Naive thymus-derived CD4-positive, alpha-beta T cell (primary cell): Measurements from ENCODE around the gene CEBPE. TPM values are rescaled to one million over a fixed set of nuclear protein-coding genes. Genes with fewer than 3 reads are reported as not detected.
A peak's percentile ranks its signal among the peaks of the same experiment; 100 is the strongest.

Experiments used
- ATAC-seq: fragments of 150-1000 bp; cut with Tn5 transposase; 2 replicates; pipeline ENCODE4 v1.10.0; 2021; ENCODE audit warnings: mild to moderate bottlenecking, moderate library complexity
- CTCF ChIA-PET: fragments of 350-600 bp; sonication (Branson Sonifier 250); formaldehyde crosslinking; loops from one replicate; lab custom pipeline; 2021; ENCODE audit warnings: antibody characterized with exemption; lab: Charles Lee
- POLR2A ChIA-PET: fragments of 350-600 bp; sonication (Branson Sonifier 250); formaldehyde crosslinking; loops from one replicate; lab custom pipeline; 2021; ENCODE audit warnings: antibody characterized with exemption, inconsistent platforms; lab: Charles Lee
- DNase-seq, 9 donors: peaks; one replicate each; pipeline versions ENCODE4 v3.0.0 to v3.0.0-alpha.2; 2020 to 2022; ENCODE audit warnings: mixed read lengths in 1 of 9
- H3K27ac ChIP-seq: one replicate; pipeline ENCODE4 v1.7.0; 2013; ENCODE audit warnings: mild to moderate bottlenecking, low read depth, low read length, moderate library complexity
- H3K27me3 ChIP-seq, 2 donors: one replicate each; pipeline ENCODE4 v1.7.0; 2013; ENCODE audit warnings: low read length in 2 of 2, mild to moderate bottlenecking in 2 of 2, moderate library complexity in 2 of 2; ENCODE audit not compliant: control insufficient read depth in 2 of 2, insufficient read depth in 2 of 2
- H3K36me3 ChIP-seq, 3 experiments: 1 replicate in 2 of 3; 2 replicates in 1 of 3; pipeline ENCODE4 v1.7.0; 2013; ENCODE audit warnings: low read length in 3 of 3, mild to moderate bottlenecking in 3 of 3, moderate library complexity in 1 of 3; ENCODE audit not compliant: insufficient read depth in 3 of 3, control insufficient read depth in 2 of 3
- H3K4me1 ChIP-seq, 2 donors: one replicate each; pipeline ENCODE4 v1.7.0; 2013; ENCODE audit warnings: low read length in 2 of 2, mild to moderate bottlenecking in 2 of 2, moderate library complexity in 1 of 2; ENCODE audit not compliant: control insufficient read depth in 2 of 2, insufficient read depth in 2 of 2
- H3K4me3 ChIP-seq: 2 replicates; pipeline ENCODE4 v1.7.0; 2013; ENCODE audit warnings: mild to moderate bottlenecking, low read length
- H3K9me3 ChIP-seq, 3 experiments: 1 replicate in 2 of 3; 2 replicates in 1 of 3; pipeline ENCODE4 v1.7.0; 2013; ENCODE audit warnings: low read length in 3 of 3; ENCODE audit not compliant: control insufficient read depth in 2 of 3
- H3K27ac Mint-ChIP-seq, 9 donors: one replicate each; pipeline ENCODE4 v1.8.0; 2020 to 2022; ENCODE audit warnings: mixed read lengths in 9 of 9, mild to moderate bottlenecking in 8 of 9, moderate library complexity in 5 of 9, inconsistent platforms in 2 of 9
- H3K27me3 Mint-ChIP-seq, 5 donors: one replicate each; pipeline ENCODE4 v1.8.0; 2021 to 2022; ENCODE audit warnings: mixed read lengths in 5 of 5, mild to moderate bottlenecking in 1 of 5
- H3K36me3 Mint-ChIP-seq, 5 donors: one replicate each; pipeline ENCODE4 v1.8.0; 2020 to 2022; ENCODE audit warnings: mixed read lengths in 5 of 5, mild to moderate bottlenecking in 3 of 5, inconsistent platforms in 1 of 5
- H3K4me1 Mint-ChIP-seq, 7 donors: one replicate each; pipeline ENCODE4 v1.8.0; 2020 to 2022; ENCODE audit warnings: mixed read lengths in 7 of 7, mild to moderate bottlenecking in 3 of 7, inconsistent platforms in 1 of 7
- H3K4me3 Mint-ChIP-seq, 10 donors: one replicate each; pipeline ENCODE4 v1.8.0; 2020 to 2022; ENCODE audit warnings: mild to moderate bottlenecking in 10 of 10, mixed read lengths in 10 of 10, moderate library complexity in 6 of 10, inconsistent platforms in 2 of 10
- H3K9me3 Mint-ChIP-seq, 11 donors: one replicate each; pipeline ENCODE4 v1.8.0; 2020 to 2022; ENCODE audit warnings: mixed read lengths in 11 of 11, mild to moderate bottlenecking in 4 of 11, inconsistent platforms in 1 of 11, moderate library complexity in 1 of 11
- intact Hi-C, 2 donors: fragments of 100-400 bp; cut with micrococcal nuclease; formaldehyde crosslinking; loops; one replicate each; pipeline ENCODE4 v1.15.1; 2023
- polyA plus RNA-seq, 2 donors: library from polyadenylated mRNA; unstranded; fragments of 300-500 nt; fragmentation: Illumina TruSeq; gene quantifications; one replicate each; pipeline ENCODE4 v1.2.3, GENCODE V29; 2021
- total RNA-seq, 6 experiments: library from RNA in 5 of 6; stranded (reverse) in 5 of 6; gene quantifications; 1 replicate in 5 of 6; 2 replicates in 1 of 6; pipeline ENCODE4 v1.2.3 and lab custom pipeline; 2021 to 2026

Gene CEBPE
- total and polyA plus RNA-seq, 7 experiments from 2014 or later: 0.19 to 1.7 (median 0.65) TPM

- Mint-ChIP-seq H3K4me1 (peaks cover 5 to 42% (median 33%) of the 10 kb centered on the region in 7 donors), H3K27ac (peak overlapping the region in 8 of 9 donors; percentile 48 to 88 (median 74)), H3K36me3 (peaks cover 0 to 2% (median 0%) of the 10 kb centered on the region in 5 donors), H3K27me3 (peaks cover 0 to 15% (median 0%) of the 10 kb centered on the region in 5 donors), H3K9me3 (no peaks in the 10 kb centered on the region), H3K4me3 (peak overlapping the region; percentile 28 to 91 (median 75))
- Histone ChIP-seq H3K9me3 (no peaks in the 10 kb centered on the region), H3K4me1 (peaks cover 0 to 27% of the 10 kb centered on the region in 2 donors), H3K27me3 (no peaks in the 10 kb centered on the region), H3K36me3 (no peaks in the 10 kb centered on the region), H3K27ac (no peak overlapping the region), H3K4me3 (no peak overlapping the region)
- intact Hi-C loops: loop anchor here in 1 of 2 donors (2.0 kb wide), 2 partner anchors 28 to 34 kb away; partner anchors contain the start of gene SLC7A8
- DNase-seq (peak in 5 of 9 donors; percentile 8 to 20 (median 15)), ATAC-seq (peak; percentile 47)
- POLR2A ChIA-PET: interaction anchor here (0.8 to 1.1 kb wide), 3 partner anchors 22 to 61 kb away, joined by 3 to 4 read pairs (median 4); no protein-coding TSS in a partner anchor
- CTCF ChIA-PET: interaction anchor here (1.7 kb wide), 1 partner anchor 32 kb away, joined by 6 read pairs; no protein-coding TSS in a partner anchor
These were observed 36.0 kb upstream of the CEBPE start for GRCh38 chr14:23154964-23155587.

DNA sequence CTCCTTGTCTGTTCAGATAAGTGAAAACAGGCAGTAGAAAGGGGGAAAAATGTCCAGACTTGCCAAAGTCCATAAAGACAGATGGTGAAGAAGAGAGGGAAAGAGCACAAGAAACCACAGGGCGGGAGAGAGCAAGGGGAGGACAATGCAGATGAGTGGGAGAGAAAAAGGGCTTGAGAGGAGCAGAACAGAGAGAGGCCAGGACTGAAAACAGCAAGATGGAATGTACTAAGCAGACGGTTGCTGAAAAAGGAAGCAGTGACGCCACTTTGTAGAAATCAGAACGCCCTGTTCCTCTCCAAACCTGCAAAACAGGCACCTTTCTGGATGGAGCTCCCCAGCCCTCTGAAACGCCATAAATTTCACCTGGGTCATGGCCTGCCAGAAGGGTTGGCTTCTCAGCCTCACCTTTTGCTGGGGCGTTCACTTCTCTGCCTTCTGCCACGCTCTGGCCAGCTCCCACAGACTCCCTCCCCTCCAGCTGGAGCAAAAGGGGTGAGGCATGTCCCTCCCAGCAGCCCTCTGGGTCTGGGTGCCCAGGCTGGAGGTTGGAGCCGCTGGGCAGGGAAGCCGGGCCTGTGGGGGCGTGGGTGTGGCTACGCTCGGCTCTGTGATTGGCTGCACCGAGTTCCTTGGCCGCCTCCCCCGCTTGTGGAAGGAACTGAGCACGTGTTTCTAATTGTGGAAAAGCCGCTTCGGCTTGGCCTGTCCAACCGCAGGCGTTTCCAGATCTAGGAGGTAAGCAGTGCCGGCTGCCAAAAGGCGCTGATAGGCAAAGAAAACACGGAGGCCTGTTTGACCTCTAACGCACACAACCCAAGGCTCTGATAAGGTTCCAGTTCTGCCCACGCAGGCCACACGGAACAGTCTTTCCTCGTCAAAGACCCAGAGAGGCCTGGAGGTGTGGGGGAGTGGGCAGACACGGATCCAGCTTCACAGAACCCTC lies 35.1 kb upstream of the CEBPE start:
- peak overlapping the region; percentile 21 for H3K4me3 ChIP-seq
- H3K9me3 ChIP-seq: no peaks in the 10 kb centered on the region
- H3K4me1 ChIP-seq: peaks cover 0 to 27% of the 10 kb centered on the region in 2 donors
- Mint-ChIP-seq H3K27me3 (peaks cover 0 to 17% (median 3%) of the 10 kb centered on the region in 5 donors), H3K9me3 (no peaks in the 10 kb centered on the region), H3K4me3 (peak overlapping the region in 9 of 10 donors; percentile 66 to 91 (median 75)), H3K27ac (peak overlapping the region in 8 of 9 donors; percentile 19 to 88 (median 72)), H3K36me3 (peaks cover 0 to 3% (median 0%) of the 10 kb centered on the region in 5 donors), H3K4me1 (peaks cover 5 to 45% (median 33%) of the 10 kb centered on the region in 7 donors)
- intact Hi-C loops: loop anchor here in 1 of 2 donors (2.0 kb wide), 2 partner anchors 29 to 33 kb away; partner anchors contain the start of gene SLC7A8
- H3K27ac ChIP-seq: no peak overlapping the region
- ATAC-seq (no peak), DNase-seq (peak in 4 of 9 donors; percentile 21 to 27 (median 24))
- no peaks in the 10 kb centered on the region for H3K27me3 ChIP-seq
- no peaks in the 10 kb centered on the region for H3K36me3 ChIP-seq
- ChIA-PET POLR2A (interaction anchor here (0.8 to 1.1 kb wide), 3 partner anchors 23 to 60 kb away, joined by 3 to 4 read pairs (median 4); no protein-coding TSS in a partner anchor), CTCF (interaction anchor here (1.7 kb wide), 1 partner anchor 33 kb away, joined by 6 read pairs; no protein-coding TSS in a partner anchor)

DNA sequence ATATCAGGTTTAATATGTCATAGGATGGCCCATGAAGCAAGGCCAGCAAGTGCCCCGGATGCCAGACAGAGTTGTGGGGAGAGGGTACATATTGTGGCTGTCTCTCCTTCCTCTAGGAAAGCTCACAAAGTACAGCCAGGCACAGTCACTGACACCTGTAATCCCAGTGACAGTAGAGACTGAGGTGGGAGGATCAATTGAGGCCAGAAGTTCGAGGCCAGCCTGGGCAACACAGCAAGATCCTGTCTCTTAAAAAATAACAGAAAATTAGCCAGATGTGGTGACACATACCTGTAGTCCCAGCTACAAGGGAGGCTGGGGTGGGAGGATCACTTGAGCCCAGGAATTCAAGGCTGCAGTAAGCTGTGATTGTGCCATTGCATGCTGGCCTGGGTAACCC lies 32.3 kb upstream of the CEBPE start:
- no peaks in the 10 kb centered on the region for H3K9me3 ChIP-seq
- H3K4me1 Mint-ChIP-seq: peaks cover 5 to 36% (median 32%) of the 10 kb centered on the region in 7 donors
- peaks cover 0 to 11% (median 0%) of the 10 kb centered on the region in 5 donors for H3K36me3 Mint-ChIP-seq
- H3K27ac Mint-ChIP-seq: peak overlapping the region in 1 of 9 donors; percentile 10
- H3K4me1 ChIP-seq: peaks cover 0 to 27% of the 10 kb centered on the region in 2 donors
- CTCF ChIA-PET: interaction anchor here (0.9 to 1.7 kb wide), 2 partner anchors 30 to 36 kb away, joined by 4 to 6 read pairs; no protein-coding TSS in a partner anchor
- H3K27ac ChIP-seq: no peak overlapping the region
- no peaks in the 10 kb centered on the region for H3K9me3 Mint-ChIP-seq
- intact Hi-C loops: no loop called here
- H3K4me3 ChIP-seq: no peak overlapping the region
- H3K27me3 Mint-ChIP-seq: peaks cover 0 to 16% (median 5%) of the 10 kb centered on the region in 5 donors
- POLR2A ChIA-PET: interaction anchor here (1.0 to 1.3 kb wide), 2 partner anchors 11 to 30 kb away, joined by 3 read pairs; no protein-coding TSS in a partner anchor
- ATAC-seq: no peak
- no peak overlapping the region for H3K4me3 Mint-ChIP-seq
- H3K36me3 ChIP-seq: no peaks in the 10 kb centered on the region
- DNase-seq: no peak
- no peaks in the 10 kb centered on the region for H3K27me3 ChIP-seq

GRCh38 chr14:23149745-23150144 lies 30.7 kb upstream of the CEBPE start:
- H3K4me3 ChIP-seq: no peak overlapping the region
- no peaks in the 10 kb centered on the region for H3K9me3 ChIP-seq
- peaks cover 0 to 21% (median 9%) of the 10 kb centered on the region in 5 donors for H3K27me3 Mint-ChIP-seq
- no peak overlapping the region for H3K27ac Mint-ChIP-seq
- POLR2A ChIA-PET: interaction anchor here (1.2 kb wide), 1 partner anchor 14 kb away, joined by 3 read pairs; no protein-coding TSS in a partner anchor
- no peak for DNase-seq
- ATAC-seq: no peak
- H3K9me3 Mint-ChIP-seq: no peaks in the 10 kb centered on the region
- intact Hi-C loops: no loop called here
- no peaks in the 10 kb centered on the region for H3K27me3 ChIP-seq
- H3K4me1 ChIP-seq: peaks cover 0 to 19% of the 10 kb centered on the region in 2 donors
- no peaks in the 10 kb centered on the region for H3K36me3 ChIP-seq
- H3K36me3 Mint-ChIP-seq: peaks cover 0 to 11% (median 3%) of the 10 kb centered on the region in 5 donors
- H3K4me3 Mint-ChIP-seq: no peak overlapping the region
- no peak overlapping the region for H3K27ac ChIP-seq
- peaks cover 2 to 22% (median 18%) of the 10 kb centered on the region in 7 donors for H3K4me1 Mint-ChIP-seq
- CTCF ChIA-PET: interaction anchor here (1.2 kb wide), 1 partner anchor 33 kb away, joined by 3 read pairs; no protein-coding TSS in a partner anchor

DNA sequence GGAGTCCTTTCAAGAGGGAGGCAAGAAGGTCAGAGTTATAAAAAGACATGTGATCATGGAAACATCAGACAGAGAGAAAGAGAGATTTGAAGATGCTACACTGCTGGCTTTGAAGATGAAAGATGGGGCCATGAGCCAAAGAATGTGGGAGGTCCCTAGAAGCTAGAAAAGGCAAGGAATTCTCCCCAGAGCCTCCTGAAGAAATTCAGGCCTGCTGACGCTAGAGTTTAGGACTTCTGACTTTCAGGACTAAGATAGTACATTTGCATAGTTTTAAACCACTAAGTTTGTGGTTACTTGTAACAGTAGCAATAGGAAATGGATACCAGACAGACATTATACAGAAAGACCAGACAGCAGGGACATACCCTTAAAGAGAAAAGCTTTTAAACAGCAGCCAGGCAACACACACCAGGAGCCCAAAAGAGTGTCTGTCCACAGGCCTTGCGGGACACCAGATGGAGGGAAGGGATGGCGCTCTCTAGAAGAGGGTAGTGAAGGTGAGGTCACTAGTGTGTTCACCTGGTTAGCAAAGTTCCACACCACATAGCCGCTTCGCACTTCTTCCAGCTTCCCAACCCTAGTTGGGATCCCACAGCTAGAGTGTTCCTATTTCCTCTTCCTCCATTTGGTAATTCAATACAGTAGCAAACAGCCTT lies 29.7 kb upstream of the CEBPE start:
- Mint-ChIP-seq H3K27me3 (peaks cover 0 to 19% (median 9%) of the 10 kb centered on the region in 5 donors), H3K36me3 (peaks cover 0 to 11% (median 3%) of the 10 kb centered on the region in 5 donors), H3K4me3 (no peak overlapping the region), H3K9me3 (no peaks in the 10 kb centered on the region), H3K27ac (no peak overlapping the region), H3K4me1 (peaks cover under 1 to 12% (median 8%) of the 10 kb centered on the region in 7 donors)
- Histone ChIP-seq H3K4me3 (no peak overlapping the region), H3K27ac (no peak overlapping the region), H3K9me3 (no peaks in the 10 kb centered on the region), H3K36me3 (no peaks in the 10 kb centered on the region), H3K4me1 (peaks cover 0 to 8% of the 10 kb centered on the region in 2 donors), H3K27me3 (no peaks in the 10 kb centered on the region)
- intact Hi-C loops: no loop called here
- ChIA-PET CTCF (interaction anchor here (1.2 kb wide), 1 partner anchor 32 kb away, joined by 3 read pairs; no protein-coding TSS in a partner anchor), POLR2A (no interaction called here)
- DNase-seq (no peak), ATAC-seq (no peak)
